Lower lobe of right lung (tissue), 2 donors: ENCODE results near the gene GSG1L. TPM values are rescaled to one million over a fixed set of nuclear protein-coding genes. Genes with fewer than 3 reads are reported as not detected.

Source experiments
- ATAC-seq, 2 donors: fragments of 200-7000 bp; cut with Tn5 transposase; one replicate each; pipeline ENCODE4 v1.9.1; 2020 to 2022; ENCODE audit warnings: mild to moderate bottlenecking in 2 of 2, moderate library complexity in 2 of 2
- DNase-seq: peaks from one replicate; pipeline ENCODE4 v3.0.0-alpha.2; 2020
- H3K27ac ChIP-seq: fragments of 200-600 bp; one replicate; pipeline ENCODE4 v1.8.0; 2022
- H3K27me3 ChIP-seq: fragments of 200-600 bp; one replicate; pipeline ENCODE4 v1.8.0; 2022; ENCODE audit warnings: low read depth
- H3K36me3 ChIP-seq: fragments of 200-600 bp; one replicate; pipeline ENCODE4 v1.8.0; 2022; ENCODE audit warnings: mild to moderate bottlenecking
- H3K4me1 ChIP-seq: fragments of 200-600 bp; one replicate; pipeline ENCODE4 v1.8.0; 2022
- H3K4me3 ChIP-seq: fragments of 200-600 bp; one replicate; pipeline ENCODE4 v1.8.0; 2022; ENCODE audit warnings: mild to moderate bottlenecking
- H3K9me3 ChIP-seq: fragments of 200-600 bp; one replicate; pipeline ENCODE4 v1.8.0; 2022
- intact Hi-C: fragments of 100-400 bp; cut with DNase I; formaldehyde crosslinking; loops from one replicate; pipeline ENCODE4 v1.11.0; 2022
- total RNA-seq: library from RNA; stranded (reverse); fragmentation: NEBNext Ultra II Directional; extraction: Animal tissue kit (Norgen Biotek cat#: 25700); gene quantifications from one replicate; pipeline ENCODE4 v1.2.1, GENCODE V29; 2021
- TF ChIP-seq, protein P1 (sequence below): fragments of 200-600 bp; IDR thresholded peaks from one replicate; pipeline ENCODE4 v1.8.0; 2022; ENCODE audit warnings: antibody characterized with exemption, mild to moderate bottlenecking
- donor health status: DM: no; HTN: yes; CAD: no; lungs with severe emphysema.

GSG1L gene
- total RNA-seq, 1 donor from 2014 or later = 0.30 TPM

DNA sequence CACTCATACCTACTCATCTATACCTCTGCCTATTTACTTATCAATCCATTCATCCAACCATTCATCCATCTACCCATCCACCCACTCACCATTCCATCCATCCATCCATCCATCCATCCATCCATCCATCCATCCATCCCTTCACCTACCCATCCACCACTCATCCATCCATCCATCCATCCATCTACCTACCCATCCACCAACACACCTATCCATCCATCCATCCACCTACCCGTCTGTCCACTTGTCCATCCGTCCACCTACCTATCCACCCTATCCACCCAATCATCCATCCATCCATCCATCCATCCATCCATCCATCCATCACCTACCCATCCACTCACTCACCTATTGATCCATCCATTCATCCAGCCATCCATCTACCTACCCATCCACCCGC, 235.7 kb downstream of the GSG1L start:
- intact Hi-C loops = no loop called here
- TF ChIP-seq, protein P1, sequence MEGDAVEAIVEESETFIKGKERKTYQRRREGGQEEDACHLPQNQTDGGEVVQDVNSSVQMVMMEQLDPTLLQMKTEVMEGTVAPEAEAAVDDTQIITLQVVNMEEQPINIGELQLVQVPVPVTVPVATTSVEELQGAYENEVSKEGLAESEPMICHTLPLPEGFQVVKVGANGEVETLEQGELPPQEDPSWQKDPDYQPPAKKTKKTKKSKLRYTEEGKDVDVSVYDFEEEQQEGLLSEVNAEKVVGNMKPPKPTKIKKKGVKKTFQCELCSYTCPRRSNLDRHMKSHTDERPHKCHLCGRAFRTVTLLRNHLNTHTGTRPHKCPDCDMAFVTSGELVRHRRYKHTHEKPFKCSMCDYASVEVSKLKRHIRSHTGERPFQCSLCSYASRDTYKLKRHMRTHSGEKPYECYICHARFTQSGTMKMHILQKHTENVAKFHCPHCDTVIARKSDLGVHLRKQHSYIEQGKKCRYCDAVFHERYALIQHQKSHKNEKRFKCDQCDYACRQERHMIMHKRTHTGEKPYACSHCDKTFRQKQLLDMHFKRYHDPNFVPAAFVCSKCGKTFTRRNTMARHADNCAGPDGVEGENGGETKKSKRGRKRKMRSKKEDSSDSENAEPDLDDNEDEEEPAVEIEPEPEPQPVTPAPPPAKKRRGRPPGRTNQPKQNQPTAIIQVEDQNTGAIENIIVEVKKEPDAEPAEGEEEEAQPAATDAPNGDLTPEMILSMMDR = no peak

GRCh38 chr16:27826893-27827289, 236.6 kb downstream of the GSG1L start:
- no peaks in the 10 kb centered on the region for H3K27me3 ChIP-seq
- H3K4me1 ChIP-seq = no peaks in the 10 kb centered on the region
- DNase-seq (no peak), ATAC-seq (no peak)
- H3K4me3 ChIP-seq = no peak overlapping the region
- intact Hi-C loops = no loop called here
- TF ChIP-seq, protein P1 = no peak
- H3K36me3 ChIP-seq = no peaks in the 10 kb centered on the region
- no peak overlapping the region for H3K27ac ChIP-seq
- H3K9me3 ChIP-seq = no peaks in the 10 kb centered on the region

More for the DNA sequence above, 235.7 kb downstream of the GSG1L start:
- Histone ChIP-seq H3K4me1 (no peaks in the 10 kb centered on the region), H3K27ac (no peak overlapping the region), H3K27me3 (no peaks in the 10 kb centered on the region), H3K9me3 (no peaks in the 10 kb centered on the region), H3K4me3 (no peak overlapping the region), H3K36me3 (no peaks in the 10 kb centered on the region)
- no peak for DNase-seq
- ATAC-seq = no peak

- Histone ChIP-seq H3K9me3 (no peaks in the 10 kb centered on the region), H3K27ac (no peak overlapping the region), H3K4me1 (no peaks in the 10 kb centered on the region), H3K27me3 (no peaks in the 10 kb centered on the region), H3K36me3 (no peaks in the 10 kb centered on the region), H3K4me3 (no peak overlapping the region)
- TF ChIP-seq, protein P1 = no peak
- ATAC-seq = no peak
- intact Hi-C loops = no loop called here
- DNase-seq = no peak
Observed at GRCh38 chr16:27826081-27826892, 237.2 kb downstream of the GSG1L start.

GRCh38 chr16:27824786-27825185, 238.7 kb downstream of the GSG1L start:
- Histone ChIP-seq H3K27ac (no peak overlapping the region), H3K4me3 (no peak overlapping the region), H3K4me1 (no peaks in the 10 kb centered on the region), H3K36me3 (no peaks in the 10 kb centered on the region), H3K27me3 (no peaks in the 10 kb centered on the region), H3K9me3 (no peaks in the 10 kb centered on the region)
- no peak for ATAC-seq
- TF ChIP-seq, protein P1 = no peak
- DNase-seq = no peak
- intact Hi-C loops = no loop called here

GRCh38 chr16:27824006-27824405, 239.5 kb downstream of the GSG1L start:
- Histone ChIP-seq H3K9me3 (no peaks in the 10 kb centered on the region), H3K36me3 (no peaks in the 10 kb centered on the region), H3K4me1 (no peaks in the 10 kb centered on the region), H3K27me3 (no peaks in the 10 kb centered on the region), H3K4me3 (no peak overlapping the region), H3K27ac (no peak overlapping the region)
- intact Hi-C loops = no loop called here
- TF ChIP-seq, protein P1 = no peak
- DNase-seq = no peak
- ATAC-seq = no peak
